GM18951 (cell line): ENCODE data around the gene TESK2.
"Not testable (repeated sequence)": the region's sequence is repeated elsewhere in the genome, so short reads cannot be mapped to it uniquely, and the experiment has no call there.

Experiments
- POLR2A ChIP-seq: IDR thresholded peaks from 4 replicates; pipeline ENCODE4 v1.6.1; 2011; ENCODE audit warnings: mild to moderate bottlenecking; ENCODE audit not compliant: insufficient read length, insufficient read depth; ENCODE audit errors: extremely low read depth
- in situ Hi-C: fragments of 300-500 bp; cut with MboI; formaldehyde crosslinking; loops from one replicate; pipeline ENCODE4 v1.12.0; 2022; ENCODE audit warnings: low sequenced_read_pairs, mixed read lengths, inconsistent platforms; ENCODE audit not compliant: unreplicated experiment

The TESK2 gene

DNA sequence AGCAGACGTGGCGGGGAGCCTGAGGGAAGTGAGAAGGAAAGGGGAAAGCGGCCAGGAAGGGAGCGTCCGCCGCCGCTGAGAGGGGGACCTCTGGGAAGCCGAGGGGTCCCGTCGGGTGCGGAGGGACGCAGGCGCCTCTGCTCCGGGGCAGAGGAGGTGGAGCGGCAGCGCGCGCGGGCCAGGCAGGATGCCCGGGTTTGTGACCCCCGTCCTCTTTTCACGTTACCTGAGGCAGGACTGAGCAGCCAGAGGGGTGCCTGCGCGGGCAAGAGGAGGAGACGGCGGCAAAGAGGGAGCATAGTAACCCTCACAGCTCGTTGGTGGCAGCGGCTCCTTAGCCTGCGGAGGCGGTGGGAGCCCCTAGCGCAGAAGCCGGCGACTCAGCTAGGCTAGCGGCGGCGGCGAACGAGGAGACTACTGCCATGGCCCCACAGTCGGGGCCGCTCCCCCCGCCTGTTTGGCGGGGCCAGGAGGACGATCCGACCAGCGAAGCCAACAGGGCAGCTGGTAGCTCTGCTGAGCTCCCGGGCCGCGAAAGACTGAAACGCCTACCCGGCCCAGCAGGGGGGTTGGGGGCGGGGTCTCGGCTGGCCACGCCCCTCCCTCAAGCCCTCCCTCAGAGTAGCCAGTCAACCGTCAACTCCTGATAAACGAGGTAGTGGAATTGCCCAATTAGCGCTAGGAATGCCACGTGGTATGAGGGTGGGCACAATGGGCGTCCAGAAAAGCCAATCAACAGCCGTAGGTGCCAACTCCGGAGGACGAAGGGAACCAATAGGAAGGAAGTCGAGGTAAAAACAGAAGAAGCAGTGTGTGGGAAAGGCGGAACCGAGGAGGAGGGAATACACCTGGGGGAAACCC, at the start of gene TESK2:
Gene TESK2, minus strand, starts transcription at position 538 of the 861 bp plus-strand sequence. CDS start 33,378 bp downstream, outside the sequence.
- in situ Hi-C loops, result loop anchor here (5.0 to 25.0 kb wide), 3 partner anchors 134 to 679 kb away; partner anchors contain the start of genes BTBD19, DYNLT4, HECTD3 and PLK3
- TF ChIP-seq POLR2A, result peak; percentile 74

- no peak for TF ChIP-seq POLR2A
- in situ Hi-C loops, result no loop called here
Observed at GRCh38 chr1:45536886-45537285, 45.9 kb upstream of the TESK2 start.

- in situ Hi-C loops, result no loop called here
- TF ChIP-seq POLR2A, result no peak
Observed at GRCh38 chr1:45535988-45536766, 45.2 kb upstream of the TESK2 start.

DNA sequence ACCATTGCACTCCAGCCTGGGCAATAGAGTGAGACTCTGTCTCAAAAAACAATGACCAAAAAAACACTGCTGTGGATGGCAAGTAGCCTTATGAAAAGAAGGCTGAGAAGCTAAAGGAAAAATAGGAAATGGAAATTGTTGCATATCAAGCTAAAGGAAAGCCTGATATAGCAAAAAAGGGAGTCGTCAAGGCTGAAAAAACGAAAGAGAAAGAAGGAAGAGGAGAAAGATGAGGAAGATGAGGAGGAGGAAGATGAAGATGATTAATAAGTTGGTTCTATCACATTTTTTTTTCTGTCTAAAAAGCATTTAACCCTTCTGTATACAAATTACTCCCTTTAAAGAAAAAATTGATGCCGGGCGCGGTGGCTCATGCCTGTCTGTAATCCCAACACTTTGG, 40.9 kb upstream of the TESK2 start:
- TF ChIP-seq POLR2A, result no peak
- in situ Hi-C loops, result no loop called here

- in situ Hi-C loops, result no loop called here
- TF ChIP-seq POLR2A, result no peak
Observed at GRCh38 chr1:45530632-45531135, 39.7 kb upstream of the TESK2 start.

- TF ChIP-seq POLR2A, result no peak
- in situ Hi-C loops, result no loop called here
Observed at GRCh38 chr1:45526135-45526644, 35.2 kb upstream of the TESK2 start.

DNA sequence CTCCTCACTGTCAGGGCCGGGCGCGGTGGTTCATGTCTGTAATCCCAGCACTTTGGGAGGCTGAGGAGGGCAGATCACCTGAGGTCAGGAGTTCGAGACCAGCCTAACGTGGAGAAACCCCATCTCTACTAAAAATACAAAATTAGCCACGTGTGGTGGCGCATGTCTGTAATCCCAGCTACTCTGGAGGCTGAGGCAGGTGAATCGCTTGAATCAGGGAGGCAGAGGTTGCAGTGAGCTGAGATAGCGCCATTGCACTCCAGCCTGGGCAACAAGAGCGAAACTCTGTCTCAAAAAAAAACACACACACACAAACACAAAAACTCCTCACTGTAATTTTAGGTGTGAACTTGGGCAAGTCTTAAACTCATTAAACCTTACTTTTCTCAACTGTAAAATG, 33.0 kb upstream of the TESK2 start:
- in situ Hi-C loops, result not testable (repeated sequence)

GRCh38 chr1:45523516-45523915, 32.6 kb upstream of the TESK2 start:
- in situ Hi-C loops, result not testable (repeated sequence)

GRCh38 chr1:45522324-45523104, 31.6 kb upstream of the TESK2 start:
- in situ Hi-C loops, result no loop called here
- no peak for TF ChIP-seq POLR2A

GRCh38 chr1:45521413-45522323, 30.7 kb upstream of the TESK2 start, which contains the start of gene PRDX1:
TSS of gene PRDX1 (minus strand) at chr1:45521884. CDS start at chr1:45519043, 2,841 bp downstream.
- peak; percentile 100 for TF ChIP-seq POLR2A
- in situ Hi-C loops, result no loop called here

- in situ Hi-C loops, result not testable (repeated sequence)
Observed at GRCh38 chr1:45519774-45520173, 28.8 kb upstream of the TESK2 start.

DNA sequence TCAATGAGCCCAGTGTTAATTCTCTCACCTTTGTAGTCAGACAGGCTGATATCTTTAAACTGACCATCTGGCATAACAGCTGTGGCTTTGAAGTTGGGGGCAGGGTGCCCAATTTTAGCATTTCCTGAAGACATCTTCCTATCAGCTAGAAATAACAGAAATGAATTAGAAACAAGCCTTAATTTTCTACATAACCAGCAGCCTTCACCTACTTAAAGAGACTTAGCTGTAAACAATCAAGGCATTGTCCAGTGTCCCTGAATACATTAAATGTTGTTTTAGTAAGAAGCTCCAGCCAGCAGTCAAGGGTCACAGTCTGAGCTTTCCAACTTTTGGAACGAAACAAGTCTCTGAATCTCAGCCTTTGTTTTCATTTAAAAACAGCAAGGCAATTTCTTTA, 27.9 kb upstream of the TESK2 start:
- TF ChIP-seq POLR2A, result no peak
- in situ Hi-C loops, result no loop called here

DNA sequence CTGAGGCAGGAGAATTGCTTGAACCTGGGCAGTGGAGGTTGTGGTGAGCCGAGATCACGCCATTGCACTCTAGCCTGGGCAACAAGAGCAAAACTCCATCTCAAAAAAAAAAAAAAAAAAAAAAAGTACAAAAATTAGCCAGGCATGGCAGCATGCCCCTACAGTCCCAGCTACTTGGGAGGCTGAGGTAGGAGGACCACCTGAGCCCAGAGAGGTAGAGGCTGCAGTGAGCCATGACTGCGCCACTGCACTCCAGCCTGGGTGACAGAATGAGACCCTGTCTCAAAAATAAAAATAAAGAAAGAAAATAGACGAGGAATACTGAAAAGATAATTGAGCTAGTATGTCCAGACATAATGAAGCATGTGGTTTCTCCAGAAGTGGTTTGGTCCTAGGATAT, 27.4 kb upstream of the TESK2 start:
- in situ Hi-C loops, result not testable (repeated sequence)
